ENCODE measurements around the gene CYP2B6.
"Not testable (repeated sequence)": the region's sequence is repeated elsewhere in the genome, so short reads cannot be mapped to it uniquely, and the experiment has no call there.

- not testable (repeated sequence) for TF ChIP-seq SMC3 (IDR thresholded peaks at IDR 0.05; ENCODE audit: borderline replicate concordance, low read length); ZNF217 (IDR thresholded peaks at IDR 0.05); STAT1 (conservative IDR thresholded peaks at IDR 0.05); CEBPB (IDR thresholded peaks at IDR 0.05; ENCODE audit: borderline replicate concordance in 1 of 2, low read depth in 2 of 2, low read length in 2 of 2); CTCF (IDR thresholded peaks at IDR 0.05 in 2 of 3, conservative IDR thresholded peaks at IDR 0.05 in 1 of 3; ENCODE audit: control insufficient read depth in 2 of 3, extremely low read depth in 1 of 3, insufficient read depth in 1 of 3, low read depth in 3 of 3, low read length in 3 of 3); JUNB (IDR thresholded peaks at IDR 0.05); SUZ12 (IDR thresholded peaks at IDR 0.05; ENCODE audit: unreplicated experiment); EP300 (IDR thresholded peaks at IDR 0.05; ENCODE audit: borderline replicate concordance in 1 of 2, control insufficient read depth in 1 of 2, low read depth in 2 of 2, low read length in 2 of 2); EZH2 (IDR thresholded peaks at IDR 0.05; ENCODE audit: borderline replicate concordance, control insufficient read depth, low read depth, low read length); NRF1 (conservative IDR thresholded peaks at IDR 0.05; ENCODE audit: low read depth, low read length)
Measured at GRCh38 chr19:40965351-40965750, 25.7 kb upstream of the CYP2B6 start.
